ENCODE results near the gene BARHL1. TPM values are rescaled to one million over a fixed set of nuclear protein-coding genes. Genes with fewer than 3 reads are reported as not detected.

Gene BARHL1
- total RNA-seq, 1 experiment from 2014 or later = not detected

- Histone ChIP-seq H3K9me3 (ENCODE audit: control insufficient read depth in 1 of 2, insufficient read depth in 1 of 2, low read depth in 1 of 2, low read length in 2 of 2) (no peaks in the 10 kb centered on the region), H3K4me1 (ENCODE audit: control insufficient read depth in 1 of 2, insufficient read depth in 2 of 2, low read length in 2 of 2) (no peaks in the 10 kb centered on the region), H3K9me2 (ENCODE audit: insufficient read depth) (no peaks in the 10 kb centered on the region), H3K9ac (ENCODE audit: low read length) (no peak overlapping the region), H3K4me3 (replicated peaks in 1 of 2; ENCODE audit: low read depth in 1 of 2, low read length in 2 of 2) (no peak overlapping the region), H3K4me2 (ENCODE audit: low read length) (no peak overlapping the region), H3K27me3 (ENCODE audit: insufficient read depth, low read length) (peaks cover 20% of the 10 kb centered on the region), H3K79me2 (ENCODE audit: insufficient read depth, low read length) (no peaks in the 10 kb centered on the region), H4K20me1 (ENCODE audit: insufficient read depth) (no peaks in the 10 kb centered on the region), H3K36me3 (ENCODE audit: control insufficient read depth in 1 of 2, insufficient read depth in 2 of 2, low read length in 2 of 2) (no peaks in the 10 kb centered on the region), H3K27ac (ENCODE audit: low read depth, low read length) (no peak overlapping the region), H2AFZ (ENCODE audit: low read depth, low read length, poor library complexity, severe bottlenecking) (no peak overlapping the region)
- DNase-seq (ENCODE audit: low read depth, low spot score) (no peak), ATAC-seq (no peak)
- BruUV-seq (replicated peaks) = no TSS peak
- ChIA-PET CTCF (no interaction called here), RAD21 (ENCODE audit: low non-redundant PET in 1 of 2, low total read pairs in 2 of 2, uncharacterized antibody in 2 of 2, unreplicated experiment in 2 of 2) (no interaction called here), POLR2A (no interaction called here)
- intact Hi-C loops (cut with micrococcal nuclease) = loop anchor here (5.0 to 10.0 kb wide), 2 partner anchors 314 to 816 kb away; no protein-coding TSS in a partner anchor
- TF ChIP-seq SRF (IDR thresholded peaks at IDR 0.05; ENCODE audit: low read depth) = no peak
- no peak for TF ChIP-seq ZNF274 (IDR thresholded peaks at IDR 0.05; ENCODE audit: low read depth, low read length)
- no peak for TF ChIP-seq CBX3 (IDR thresholded peaks at IDR 0.05; ENCODE audit: low read depth)
- TF ChIP-seq ZBTB33 (IDR thresholded peaks at IDR 0.05; ENCODE audit: extremely low read depth, insufficient replicate concordance, low read length) = no peak
- TF ChIP-seq EZH2 (IDR thresholded peaks at IDR 0.05) = no peak
- TF ChIP-seq POLR2AphosphoS5 (IDR thresholded peaks at IDR 0.05; ENCODE audit: low read depth, low read length) = no peak
- no peak for TF ChIP-seq RAD21 (IDR thresholded peaks at IDR 0.05; ENCODE audit: low read depth)
- no peak for TF ChIP-seq FOSL1 (IDR thresholded peaks at IDR 0.05; ENCODE audit: low read depth)
- no peak for TF ChIP-seq EZH2phosphoT487 (IDR thresholded peaks at IDR 0.05; ENCODE audit: borderline replicate concordance)
- TF ChIP-seq TCF7L2 (IDR thresholded peaks at IDR 0.05; ENCODE audit: borderline replicate concordance, extremely low read depth, insufficient read depth, insufficient read length) = no peak
- TF ChIP-seq CTCF (IDR thresholded peaks at IDR 0.05 in 2 of 3, conservative IDR thresholded peaks at IDR 0.05 in 1 of 3; ENCODE audit: borderline replicate concordance in 1 of 3, insufficient read depth in 1 of 3, low read depth in 2 of 3, low read length in 2 of 3) = no peak
These were observed 4.0 kb upstream of the BARHL1 start for GRCh38 chr9:132578367-132578932.

Data from HCT116 (cell line).